ENCODE measurements around the gene TMEM184A. TPM values are rescaled to one million over a fixed set of nuclear protein-coding genes. Genes with fewer than 3 reads are reported as not detected.

Gene TMEM184A
- total and polyA plus RNA-seq, 2 of the 13 experiments (the other 11 are each of a cell fraction or from before 2014, with no cell fraction given): 9.5 to 20.4 TPM

DNA sequence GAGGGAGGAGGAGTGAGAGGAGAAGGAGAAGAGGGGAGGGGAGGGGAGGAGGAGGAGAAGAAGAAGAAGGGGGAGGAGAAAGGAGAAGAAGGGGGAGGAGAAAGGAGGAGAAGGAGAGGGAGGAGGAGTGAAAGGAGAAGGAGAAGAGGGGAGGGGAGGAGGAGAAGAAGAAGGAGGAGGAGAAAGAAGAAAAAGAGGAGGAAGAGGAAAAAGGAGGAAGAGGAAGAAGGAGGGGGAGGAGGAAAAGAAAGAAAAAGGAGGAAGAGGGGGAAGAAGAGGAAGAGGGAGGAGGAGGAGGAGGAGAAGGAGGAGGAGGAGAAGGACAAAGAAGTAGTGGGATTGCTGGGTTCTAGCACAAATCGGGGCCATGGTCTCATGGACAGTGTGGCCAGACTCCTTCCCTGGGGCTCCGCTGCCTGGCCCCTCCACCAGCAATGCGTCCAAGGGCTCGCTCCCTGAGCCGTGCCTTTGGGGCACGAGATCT lies 29.7 kb downstream of the TMEM184A start:
- no TSS peak for BruUV-seq (replicated peaks)
- CTCF ChIA-PET (ENCODE audit: low intra/inter-chr PET ratio, low total read pairs): no interaction called here
- Histone ChIP-seq H3K36me3 (replicated peaks in 1 of 2; ENCODE audit: control insufficient read depth in 1 of 2, insufficient read depth in 2 of 2, low read length in 2 of 2) (no peaks in the 10 kb centered on the region), H3K9me3 (ENCODE audit: low read length) (no peaks in the 10 kb centered on the region), H3K79me2 (ENCODE audit: insufficient read depth, low read length) (peaks cover 2% of the 10 kb centered on the region), H3K9ac (ENCODE audit: insufficient read depth, low read depth, low read length) (no peak overlapping the region), H3K27me3 (ENCODE audit: control insufficient read depth in 1 of 2, insufficient read depth in 2 of 2, low read length in 2 of 2) (peaks cover 0 to 28% of the 10 kb centered on the region in 2 experiments; a peak in 4 of 5 replicates), H3K4me2 (ENCODE audit: low read depth, low read length) (no peak overlapping the region), H3K4me1 (ENCODE audit: insufficient read depth, low read length) (peaks cover 39% of the 10 kb centered on the region), H3K27ac (ENCODE audit: extremely low read length, insufficient read depth, low read length) (no peak overlapping the region), H4K20me1 (ENCODE audit: insufficient read depth, low read length) (no peaks in the 10 kb centered on the region), H3K4me3 (replicated peaks in 1 of 3; ENCODE audit: insufficient read depth in 1 of 3, low read depth in 2 of 3, low read length in 3 of 3) (no peak overlapping the region), H2AFZ (ENCODE audit: low read length) (no peak overlapping the region)
- in situ Hi-C loops (cut with HindIII; ENCODE audit: extremely low pct_ligation_motif_present, low pct_unique_long_range_greater_than_20kb): no loop called here
- intact Hi-C loops (cut with micrococcal nuclease; ENCODE audit: unreplicated experiment): no loop called here
- POLR2A ChIA-PET: interaction anchor here (1.1 kb wide), 1 partner anchor 29 kb away, joined by 6 read pairs; the partner anchor contains the start of gene TMEM184A
- 0% methylated on average over 2 of the region's 6 CpGs for WGBS (ENCODE audit: low lambda C conversion rate)
- FAIRE-seq: no peak
- DNase-seq (ENCODE audit: low spot score): no peak
- no peak for ATAC-seq
- TF ChIP-seq TBX2 (CRISPR knock-in tag; IDR thresholded peaks at IDR 0.05; ENCODE audit: borderline replicate concordance): no peak
- TF ChIP-seq ATAD3A (CRISPR knock-in tag; IDR thresholded peaks at IDR 0.05): no peak
- TF ChIP-seq ATM (IDR thresholded peaks at IDR 0.05; ENCODE audit: borderline replicate concordance): no peak
- no peak for TF ChIP-seq ZZZ3 (CRISPR knock-in tag; IDR thresholded peaks at IDR 0.05; ENCODE audit: borderline replicate concordance)
- TF ChIP-seq REST (IDR thresholded peaks at IDR 0.05; ENCODE audit: borderline replicate concordance in 1 of 2, low read depth in 1 of 2, low read length in 2 of 2): no peak
- TF ChIP-seq TP53 (CRISPR knock-in tag; conservative IDR thresholded peaks at IDR 0.05): no peak
- 0 out of 2 replicates have a peak, but pooled peaks have one; percentile 35 for TF ChIP-seq ZNF512 (CRISPR knock-in tag; IDR thresholded peaks at IDR 0.05)
- no peak for TF ChIP-seq MNT (IDR thresholded peaks at IDR 0.05)
- no peak for TF ChIP-seq XRCC5 (optimal IDR thresholded peaks at IDR 0.05; ENCODE audit: low read length)
- no peak for TF ChIP-seq ZNF660 (CRISPR knock-in tag; IDR thresholded peaks at IDR 0.05; ENCODE audit: borderline replicate concordance, low read depth)
- TF ChIP-seq PAXIP1 (CRISPR knock-in tag; conservative IDR thresholded peaks at IDR 0.05): no peak
- TF ChIP-seq PRPF4 (IDR thresholded peaks at IDR 0.05; ENCODE audit: low read depth, low read length, poor library complexity, severe bottlenecking): no peak
- TF ChIP-seq PCBP2 (optimal IDR thresholded peaks at IDR 0.05; ENCODE audit: low read depth, low read length, poor library complexity, severe bottlenecking): peak; percentile 76
- no peak for TF ChIP-seq ZNF446 (CRISPR knock-in tag; IDR thresholded peaks at IDR 0.05)

All from HepG2 (cell line).